ENCODE data around the gene MCEMP1.

Gene MCEMP1

GRCh38 chr19:7715671-7716070 lies 38.8 kb downstream of the MCEMP1 start:
- Histone ChIP-seq H4K20me1 (ENCODE audit: control insufficient read depth, insufficient read depth, low read depth, low read length) (no peaks in the 10 kb centered on the region), H3K9me3 (ENCODE audit: control insufficient read depth, insufficient read depth, low read length) (no peaks in the 10 kb centered on the region), H3K79me2 (ENCODE audit: control insufficient read depth, low read length) (no peaks in the 10 kb centered on the region), H3K9me2 (replicated peaks; ENCODE audit: control insufficient read depth, low read length) (no peaks in the 10 kb centered on the region), H3K4me2 (ENCODE audit: low read length) (no peak overlapping the region), H3K4me3 (ENCODE audit: low read length) (no peak overlapping the region), H3K27ac (ENCODE audit: low read depth, low read length) (no peak overlapping the region), H3K27me3 (ENCODE audit: control insufficient read depth, low read length) (peaks cover 16% of the 10 kb centered on the region), H3K4me1 (ENCODE audit: control insufficient read depth, low read length) (peaks cover 9% of the 10 kb centered on the region), H3K36me3 (ENCODE audit: control insufficient read depth, low read length) (no peaks in the 10 kb centered on the region), H3F3A (ENCODE audit: control insufficient read depth, insufficient read depth) (no peaks in the 10 kb centered on the region)
- no peak for TF ChIP-seq CTCF (IDR thresholded peaks at IDR 0.05; ENCODE audit: low read depth, low read length, poor library complexity, severe bottlenecking)
- TF ChIP-seq EZH2phosphoT487 (IDR thresholded peaks at IDR 0.05; ENCODE audit: borderline replicate concordance, low read length), result no peak

GRCh38 chr19:7716762-7717161 lies 39.9 kb downstream of the MCEMP1 start:
- Histone ChIP-seq H3K27me3 (ENCODE audit: control insufficient read depth, low read length) (peaks cover 16% of the 10 kb centered on the region), H3K27ac (ENCODE audit: low read depth, low read length) (no peak overlapping the region), H3K4me3 (ENCODE audit: low read length) (no peak overlapping the region), H3K9me2 (replicated peaks; ENCODE audit: control insufficient read depth, low read length) (no peaks in the 10 kb centered on the region), H3K4me2 (ENCODE audit: low read length) (no peak overlapping the region), H3K36me3 (ENCODE audit: control insufficient read depth, low read length) (no peaks in the 10 kb centered on the region), H3F3A (ENCODE audit: control insufficient read depth, insufficient read depth) (no peaks in the 10 kb centered on the region), H3K4me1 (ENCODE audit: control insufficient read depth, low read length) (peaks cover 9% of the 10 kb centered on the region), H4K20me1 (ENCODE audit: control insufficient read depth, insufficient read depth, low read depth, low read length) (no peaks in the 10 kb centered on the region), H3K79me2 (ENCODE audit: control insufficient read depth, low read length) (no peaks in the 10 kb centered on the region), H3K9me3 (ENCODE audit: control insufficient read depth, insufficient read depth, low read length) (no peaks in the 10 kb centered on the region)
- TF ChIP-seq EZH2phosphoT487 (IDR thresholded peaks at IDR 0.05; ENCODE audit: borderline replicate concordance, low read length) (no peak), CTCF (IDR thresholded peaks at IDR 0.05; ENCODE audit: low read depth, low read length, poor library complexity, severe bottlenecking) (no peak)

- Histone ChIP-seq H3K27ac (ENCODE audit: low read depth, low read length) (no peak overlapping the region), H3K9me2 (replicated peaks; ENCODE audit: control insufficient read depth, low read length) (no peaks in the 10 kb centered on the region), H3K27me3 (ENCODE audit: control insufficient read depth, low read length) (peaks cover 19% of the 10 kb centered on the region), H3K36me3 (ENCODE audit: control insufficient read depth, low read length) (no peaks in the 10 kb centered on the region), H3F3A (ENCODE audit: control insufficient read depth, insufficient read depth) (no peaks in the 10 kb centered on the region), H3K9me3 (ENCODE audit: control insufficient read depth, insufficient read depth, low read length) (no peaks in the 10 kb centered on the region), H3K4me3 (ENCODE audit: low read length) (no peak overlapping the region), H3K4me1 (ENCODE audit: control insufficient read depth, low read length) (peaks cover 9% of the 10 kb centered on the region), H4K20me1 (ENCODE audit: control insufficient read depth, insufficient read depth, low read depth, low read length) (no peaks in the 10 kb centered on the region), H3K79me2 (ENCODE audit: control insufficient read depth, low read length) (no peaks in the 10 kb centered on the region), H3K4me2 (ENCODE audit: low read length) (no peak overlapping the region)
- no peak for TF ChIP-seq CTCF (IDR thresholded peaks at IDR 0.05; ENCODE audit: low read depth, low read length, poor library complexity, severe bottlenecking)
- no peak for TF ChIP-seq EZH2phosphoT487 (IDR thresholded peaks at IDR 0.05; ENCODE audit: borderline replicate concordance, low read length)
These were observed 41.8 kb downstream of the MCEMP1 start for GRCh38 chr19:7718668-7719067.

GRCh38 chr19:7720351-7720750 lies 43.5 kb downstream of the MCEMP1 start:
- Histone ChIP-seq H3K27me3 (ENCODE audit: control insufficient read depth, low read length) (peaks cover 16% of the 10 kb centered on the region), H3F3A (ENCODE audit: control insufficient read depth, insufficient read depth) (no peaks in the 10 kb centered on the region), H3K4me2 (ENCODE audit: low read length) (no peak overlapping the region), H3K9me2 (replicated peaks; ENCODE audit: control insufficient read depth, low read length) (no peaks in the 10 kb centered on the region), H3K27ac (ENCODE audit: low read depth, low read length) (no peak overlapping the region), H3K4me1 (ENCODE audit: control insufficient read depth, low read length) (peaks cover 6% of the 10 kb centered on the region), H3K79me2 (ENCODE audit: control insufficient read depth, low read length) (no peaks in the 10 kb centered on the region), H3K36me3 (ENCODE audit: control insufficient read depth, low read length) (no peaks in the 10 kb centered on the region), H4K20me1 (ENCODE audit: control insufficient read depth, insufficient read depth, low read depth, low read length) (no peaks in the 10 kb centered on the region), H3K9me3 (ENCODE audit: control insufficient read depth, insufficient read depth, low read length) (no peaks in the 10 kb centered on the region), H3K4me3 (ENCODE audit: low read length) (no peak overlapping the region)
- no peak for TF ChIP-seq EZH2phosphoT487 (IDR thresholded peaks at IDR 0.05; ENCODE audit: borderline replicate concordance, low read length)
- no peak for TF ChIP-seq CTCF (IDR thresholded peaks at IDR 0.05; ENCODE audit: low read depth, low read length, poor library complexity, severe bottlenecking)

Data from DOHH2 (cell line).